CD4-positive, alpha-beta T cell (primary cell): Measurements from ENCODE around the gene SNX13. TPM values are rescaled to one million over a fixed set of nuclear protein-coding genes. Genes with fewer than 3 reads are reported as not detected.

Experiments used
- ATAC-seq: fragments of 200-7000 bp; cut with Tn5 transposase; one replicate; pipeline ENCODE4 v1.10.0; 2022; ENCODE audit warnings: mild to moderate bottlenecking; ENCODE audit not compliant: poor library complexity
- CTCF ChIA-PET: fragments of 350-600 bp; sonication (Branson Sonifier 250); formaldehyde crosslinking; loops from one replicate; lab custom pipeline; 2021; ENCODE audit warnings: antibody characterized with exemption, inconsistent platforms; lab: Charles Lee
- POLR2A ChIA-PET: fragments of 350-600 bp; sonication (Branson Sonifier 250); formaldehyde crosslinking; loops from one replicate; lab custom pipeline; 2021; ENCODE audit warnings: antibody characterized with exemption, inconsistent platforms; lab: Charles Lee
- DNase-seq, 14 experiments: peaks; one replicate each; pipeline ENCODE4 v3.0.0-alpha.2; 2013 to 2020; ENCODE audit warnings: mixed read lengths in 2 of 14
- H3K27ac ChIP-seq, 2 donors: one replicate each; pipeline versions ENCODE4 v1.5.1 to v1.7.0; 2013; ENCODE audit warnings: low read length in 2 of 2, low read depth in 1 of 2, mild to moderate bottlenecking in 1 of 2
- H3K27me3 ChIP-seq, 2 experiments: 1 replicate in 1 of 2; 2 replicates in 1 of 2; pipeline versions ENCODE4 v1.6.1 to v1.7.0; 2013; ENCODE audit warnings: low read length in 2 of 2, control low read depth in 1 of 2, mild to moderate bottlenecking in 1 of 2, moderate library complexity in 1 of 2; ENCODE audit not compliant: insufficient read depth in 2 of 2, control insufficient read depth in 1 of 2
- H3K36me3 ChIP-seq: one replicate; pipeline ENCODE4 v1.6.1; 2013; ENCODE audit warnings: low read length, control low read depth; ENCODE audit not compliant: insufficient read depth
- H3K4me1 ChIP-seq: one replicate; pipeline ENCODE4 v1.6.1; 2013; ENCODE audit warnings: low read length, control low read depth; ENCODE audit not compliant: insufficient read depth
- H3K4me3 ChIP-seq: one replicate; pipeline ENCODE4 v1.5.1; 2013; ENCODE audit warnings: mild to moderate bottlenecking, low read length, moderate library complexity
- H3K9me3 ChIP-seq, 2 experiments: 1 replicate in 1 of 2; 2 replicates in 1 of 2; pipeline versions ENCODE4 v1.6.1 to v1.7.0; 2013; ENCODE audit warnings: low read length in 2 of 2, mild to moderate bottlenecking in 2 of 2, control low read depth in 1 of 2, moderate library complexity in 1 of 2; ENCODE audit not compliant: control insufficient read depth in 1 of 2, insufficient read depth in 1 of 2
- H3K27ac Mint-ChIP-seq: one replicate; pipeline ENCODE4 v1.8.0; 2020; ENCODE audit warnings: mixed read lengths
- H3K27me3 Mint-ChIP-seq: one replicate; pipeline ENCODE4 v1.8.0; 2021; ENCODE audit warnings: mixed read lengths
- H3K36me3 Mint-ChIP-seq: one replicate; pipeline ENCODE4 v1.8.0; 2021; ENCODE audit warnings: low read depth, mixed read lengths
- H3K4me1 Mint-ChIP-seq: one replicate; pipeline ENCODE4 v1.8.0; 2021; ENCODE audit warnings: low read depth, mixed read lengths
- H3K4me3 Mint-ChIP-seq: one replicate; pipeline ENCODE4 v1.8.0; 2020; ENCODE audit warnings: mild to moderate bottlenecking, mixed read lengths
- H3K9me3 Mint-ChIP-seq: one replicate; pipeline ENCODE4 v1.8.0; 2020; ENCODE audit warnings: mixed read lengths
- CTCF ChIP-seq: fragments of 200-600 bp; IDR thresholded peaks from one replicate; pipeline ENCODE4 v1.8.0; 2022; ENCODE audit warnings: antibody characterized with exemption, mild to moderate bottlenecking
- intact Hi-C, 2 experiments: fragments of 100-400 bp; cut with DNase I in 1 of 2; cut with micrococcal nuclease in 1 of 2; formaldehyde crosslinking; loops; one replicate each; pipeline versions ENCODE4 v1.15.1 to v1.9.0; 2023 to 2025; cut with DNase I, micrococcal nuclease
- total RNA-seq, 174 experiments: library from RNA in 2 of 174; stranded (reverse) in 2 of 174; gene quantifications; one replicate each; pipeline ENCODE4 v1.2.3 and lab custom pipeline; 2021 to 2026

SNX13 gene
- total RNA-seq, 2 experiments from 2014 or later: 24.0 to 25.8 TPM

GRCh38 chr7:17944720-17945119 lies 4.4 kb upstream of the SNX13 start:
- no peaks in the 10 kb centered on the region for H3K27me3 ChIP-seq
- H3K27ac Mint-ChIP-seq: no peak overlapping the region
- intact Hi-C loops: loop anchor here in 1 of 2 experiments (5.0 kb wide), 2 partner anchors 647 to 1297 kb away; partner anchors contain the start of genes AHR, ANKMY2 and BZW2
- no peak for TF ChIP-seq CTCF
- no peak for ATAC-seq
- H3K27me3 Mint-ChIP-seq: peaks cover 1% of the 10 kb centered on the region
- POLR2A ChIA-PET: no interaction called here
- H3K4me3 ChIP-seq: no peak overlapping the region
- peaks cover 6% of the 10 kb centered on the region for H3K4me1 ChIP-seq
- CTCF ChIA-PET: no interaction called here
- H3K36me3 ChIP-seq: no peaks in the 10 kb centered on the region
- peaks cover 17% of the 10 kb centered on the region for H3K36me3 Mint-ChIP-seq
- no peak for DNase-seq
- no peaks in the 10 kb centered on the region for H3K9me3 ChIP-seq
- no peak overlapping the region for H3K27ac ChIP-seq
- H3K4me1 Mint-ChIP-seq: peaks cover 36% of the 10 kb centered on the region
- no peak overlapping the region for H3K4me3 Mint-ChIP-seq
- H3K9me3 Mint-ChIP-seq: no peaks in the 10 kb centered on the region

- Mint-ChIP-seq H3K9me3 (no peaks in the 10 kb centered on the region), H3K27ac (no peak overlapping the region), H3K4me1 (peaks cover 54% of the 10 kb centered on the region), H3K4me3 (no peak overlapping the region), H3K36me3 (peaks cover 25% of the 10 kb centered on the region), H3K27me3 (no peaks in the 10 kb centered on the region)
- ATAC-seq (no peak), DNase-seq (no peak)
- POLR2A ChIA-PET: no interaction called here
- Histone ChIP-seq H3K36me3 (no peaks in the 10 kb centered on the region), H3K4me1 (peaks cover 17% of the 10 kb centered on the region), H3K27me3 (no peaks in the 10 kb centered on the region), H3K9me3 (no peaks in the 10 kb centered on the region), H3K4me3 (no peak overlapping the region), H3K27ac (no peak overlapping the region)
- intact Hi-C loops: loop anchor here in 1 of 2 experiments (5.0 kb wide), 2 partner anchors 646 to 1296 kb away; partner anchors contain the start of genes AHR, ANKMY2 and BZW2
- no peak for TF ChIP-seq CTCF
- CTCF ChIA-PET: no interaction called here
These were observed 2.7 kb upstream of the SNX13 start for GRCh38 chr7:17943006-17943405.

GRCh38 chr7:17942231-17942630 lies 1.9 kb upstream of the SNX13 start:
- Mint-ChIP-seq H3K36me3 (peaks cover 25% of the 10 kb centered on the region), H3K4me3 (peak overlapping the region; percentile 71), H3K4me1 (peaks cover 54% of the 10 kb centered on the region), H3K9me3 (no peaks in the 10 kb centered on the region), H3K27me3 (no peaks in the 10 kb centered on the region), H3K27ac (peak overlapping the region; percentile 98)
- ChIA-PET POLR2A (no interaction called here), CTCF (no interaction called here)
- ATAC-seq (no peak), DNase-seq (no peak)
- Histone ChIP-seq H3K27me3 (no peaks in the 10 kb centered on the region), H3K27ac (no peak overlapping the region), H3K4me3 (no peak overlapping the region), H3K36me3 (no peaks in the 10 kb centered on the region), H3K4me1 (peaks cover 18% of the 10 kb centered on the region), H3K9me3 (no peaks in the 10 kb centered on the region)
- no peak for TF ChIP-seq CTCF
- intact Hi-C loops: loop anchor here in 1 of 2 experiments (5.0 kb wide), 2 partner anchors 645 to 1295 kb away; partner anchors contain the start of genes AHR, ANKMY2 and BZW2
